ENCODE measurements around the gene SNX25.
"Not testable (repeated sequence)": the region's sequence is repeated elsewhere in the genome, so short reads cannot be mapped to it uniquely, and the experiment has no call there.

The SNX25 gene

GRCh38 chr4:185304541-185304940 lies 95.1 kb downstream of the SNX25 start:
- DNase-seq (ENCODE audit: low read depth in 2 of 2): no peak

DNA sequence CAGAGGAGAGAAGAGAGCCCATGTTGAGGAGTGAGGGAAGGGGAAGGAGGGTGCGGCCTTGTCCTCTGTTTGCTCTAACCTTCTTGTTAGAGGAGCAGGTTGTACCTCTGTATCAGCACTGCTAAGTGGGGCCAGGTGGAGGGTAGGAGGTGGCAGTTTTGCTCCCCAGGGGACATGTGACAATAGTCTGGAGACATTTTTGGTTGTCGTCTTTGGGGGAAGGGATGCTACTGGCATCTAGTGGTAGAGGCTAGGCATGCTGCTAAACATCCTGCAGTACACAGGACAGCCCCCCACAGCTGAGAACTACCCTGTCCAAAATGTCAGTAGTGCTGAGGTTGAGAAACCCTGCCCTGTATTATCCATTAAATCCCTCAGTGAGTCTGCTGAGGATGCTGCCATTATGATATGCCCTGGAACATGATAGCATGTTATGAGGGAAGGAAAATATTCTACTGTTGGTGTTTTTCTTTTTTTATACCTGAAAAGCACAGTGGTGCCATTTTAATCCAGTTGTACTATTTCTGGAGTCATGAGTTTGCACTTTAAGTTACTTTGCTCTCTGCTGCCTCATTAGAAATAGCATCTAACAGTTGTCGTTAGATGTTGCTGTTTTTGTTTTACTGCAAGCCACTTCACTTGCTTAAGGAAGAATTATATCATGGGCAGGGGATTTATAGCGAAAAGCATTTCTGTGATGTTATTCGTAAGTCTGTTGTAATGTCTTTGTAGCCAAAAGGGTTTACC lies 95.7 kb downstream of the SNX25 start:
- DNase-seq (ENCODE audit: low read depth in 2 of 2): no peak

DNA sequence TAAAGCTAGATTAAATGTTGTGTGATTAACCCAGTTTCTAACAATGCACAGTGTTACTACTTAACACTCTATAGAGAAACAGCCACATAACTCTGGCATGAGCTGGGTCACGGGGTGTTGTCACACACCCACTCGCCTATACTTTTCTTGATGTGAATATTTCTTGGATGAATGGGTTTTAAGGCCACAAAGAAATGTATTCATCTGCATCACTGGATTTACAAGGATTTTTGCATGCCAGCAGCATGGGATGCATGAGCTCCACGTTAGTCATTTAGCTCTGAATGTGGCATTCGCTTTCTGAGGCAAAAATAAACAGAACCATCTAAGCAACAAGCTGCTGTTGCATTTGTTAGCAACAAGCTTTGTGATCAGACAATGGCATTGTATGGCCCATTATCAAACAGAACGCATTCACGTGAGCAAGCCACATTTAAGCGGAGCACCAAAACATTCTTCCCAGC lies 96.6 kb downstream of the SNX25 start:
- DNase-seq (ENCODE audit: low read depth in 2 of 2): peak; percentile 74 to 80

- no peak for DNase-seq (ENCODE audit: low read depth in 2 of 2)
Observed at GRCh38 chr4:185307136-185307950, 97.9 kb downstream of the SNX25 start.

DNA sequence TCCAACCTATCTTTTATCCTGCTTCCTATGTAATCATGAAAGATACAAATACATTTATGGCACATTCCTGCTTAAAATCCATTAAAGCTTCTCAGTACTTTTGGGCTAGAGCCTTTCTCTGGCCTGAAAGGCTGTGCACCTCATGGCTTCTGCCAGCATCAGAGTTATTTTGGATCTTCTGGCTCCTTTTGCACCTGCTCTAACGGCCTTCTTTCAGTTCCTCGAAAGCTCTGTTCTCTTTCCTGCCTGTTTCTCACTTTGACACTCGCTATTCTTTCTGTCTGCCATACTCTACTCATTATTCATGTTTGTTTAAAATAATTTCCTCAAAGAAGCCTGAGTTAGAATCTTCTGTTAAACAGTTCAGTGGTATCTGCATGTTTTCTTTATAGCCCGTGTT lies 100.4 kb downstream of the SNX25 start:
- DNase-seq (ENCODE audit: low read depth in 2 of 2): no peak

GRCh38 chr4:185311113-185311888 lies 101.9 kb downstream of the SNX25 start:
- DNase-seq (ENCODE audit: low read depth in 2 of 2): no peak

GRCh38 chr4:185312699-185313098 lies 103.3 kb downstream of the SNX25 start:
- no peak for DNase-seq (ENCODE audit: low read depth in 2 of 2)

- DNase-seq (ENCODE audit: low read depth in 2 of 2): not testable (repeated sequence)
Observed at GRCh38 chr4:185317462-185317861, 108.1 kb downstream of the SNX25 start.

DNA sequence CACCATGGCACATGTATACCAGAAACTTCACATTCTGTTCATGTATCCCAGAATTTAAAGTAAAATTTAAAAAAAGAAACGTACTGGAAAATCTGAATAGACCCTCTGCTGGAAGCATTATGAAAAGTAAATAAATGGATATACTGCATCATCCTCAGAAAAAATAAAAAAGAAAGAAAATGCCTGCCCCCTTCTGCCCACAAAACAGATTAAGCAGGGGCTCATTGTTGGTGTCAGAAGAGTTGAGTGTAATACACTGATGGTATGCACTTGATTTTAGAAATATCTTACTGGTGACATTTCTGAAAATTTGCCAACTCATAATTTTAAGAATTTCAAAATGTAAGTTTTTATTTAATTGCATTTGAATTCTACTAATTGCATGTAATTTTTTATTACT lies 108.5 kb downstream of the SNX25 start:
- DNase-seq (ENCODE audit: low read depth in 2 of 2): no peak

GRCh38 chr4:185318679-185319078 lies 109.3 kb downstream of the SNX25 start:
- DNase-seq (ENCODE audit: low read depth in 2 of 2): no peak

DNA sequence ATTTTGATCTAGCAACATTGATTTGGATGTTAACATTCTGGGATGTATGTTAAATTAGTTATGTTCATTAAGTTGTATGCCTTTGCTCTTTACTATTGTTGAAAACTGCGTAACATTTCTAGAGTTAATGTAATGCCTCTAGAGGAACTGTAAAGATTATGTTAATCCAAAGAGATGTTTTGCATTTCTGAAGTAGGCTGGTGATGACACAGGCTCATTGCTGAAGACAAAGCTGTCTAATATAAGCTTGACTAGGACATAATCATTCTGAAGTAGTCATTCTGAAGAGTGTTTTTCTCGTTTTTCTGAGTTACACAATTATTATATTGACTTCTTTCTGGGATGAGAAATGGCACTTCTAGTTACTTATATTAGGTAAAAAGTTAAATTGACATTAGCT lies 113.4 kb downstream of the SNX25 start:
- no peak for DNase-seq (ENCODE audit: low read depth in 2 of 2)

- no peak for DNase-seq (ENCODE audit: low read depth in 2 of 2)
Observed at GRCh38 chr4:185323606-185324005, 114.2 kb downstream of the SNX25 start.

DNA sequence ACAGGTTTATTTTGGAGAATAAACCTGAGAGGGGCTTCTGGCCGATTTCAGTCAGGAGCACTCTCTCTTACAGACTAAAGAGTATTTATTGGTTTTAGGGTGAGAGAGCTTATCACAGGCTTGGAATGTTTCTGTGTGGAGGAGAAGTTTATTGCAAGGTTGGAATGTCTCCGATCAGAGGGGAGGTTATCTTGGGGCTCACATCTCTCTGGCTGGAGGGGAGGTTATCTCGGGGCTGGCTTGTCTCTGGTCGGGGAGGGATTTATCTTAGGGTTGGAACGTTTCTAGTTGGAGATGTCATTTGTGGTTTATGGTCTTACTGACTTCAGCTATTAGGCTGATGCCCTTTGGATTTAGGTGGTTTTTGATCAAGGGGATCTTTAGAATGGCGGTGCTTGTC lies 115.0 kb downstream of the SNX25 start:
- DNase-seq (ENCODE audit: low read depth in 2 of 2): not testable (repeated sequence)

- not testable (repeated sequence) for DNase-seq (ENCODE audit: low read depth in 2 of 2)
Observed at GRCh38 chr4:185325721-185326120, 116.3 kb downstream of the SNX25 start.

- DNase-seq (ENCODE audit: low read depth in 2 of 2): no peak
Observed at GRCh38 chr4:185328586-185328985, 119.2 kb downstream of the SNX25 start.

GRCh38 chr4:185329879-185330510 lies 120.6 kb downstream of the SNX25 start:
- not testable (repeated sequence) for DNase-seq (ENCODE audit: low read depth in 2 of 2)

- DNase-seq (ENCODE audit: low read depth in 2 of 2): no peak
Observed at GRCh38 chr4:185332575-185333464, 123.4 kb downstream of the SNX25 start.

DNA sequence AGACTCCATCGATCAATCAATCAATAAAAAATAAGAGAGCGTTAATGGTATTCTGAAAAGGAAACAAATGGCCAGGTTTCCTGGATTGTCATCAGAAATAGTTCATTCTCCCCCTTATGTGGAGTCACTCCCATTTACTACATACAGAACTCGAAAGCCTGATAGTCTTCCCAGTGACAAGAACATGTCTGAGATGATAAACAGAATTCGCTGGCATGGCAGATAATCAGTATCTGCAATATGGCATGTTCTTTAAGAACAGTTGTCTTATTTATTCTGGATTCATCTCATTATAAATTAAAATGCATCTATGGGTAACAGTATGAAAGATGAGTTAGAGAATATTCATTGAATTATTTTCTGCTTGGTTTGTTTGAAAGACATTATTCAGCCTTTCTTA lies 124.9 kb downstream of the SNX25 start:
- no peak for DNase-seq (ENCODE audit: low read depth in 2 of 2)

DNA sequence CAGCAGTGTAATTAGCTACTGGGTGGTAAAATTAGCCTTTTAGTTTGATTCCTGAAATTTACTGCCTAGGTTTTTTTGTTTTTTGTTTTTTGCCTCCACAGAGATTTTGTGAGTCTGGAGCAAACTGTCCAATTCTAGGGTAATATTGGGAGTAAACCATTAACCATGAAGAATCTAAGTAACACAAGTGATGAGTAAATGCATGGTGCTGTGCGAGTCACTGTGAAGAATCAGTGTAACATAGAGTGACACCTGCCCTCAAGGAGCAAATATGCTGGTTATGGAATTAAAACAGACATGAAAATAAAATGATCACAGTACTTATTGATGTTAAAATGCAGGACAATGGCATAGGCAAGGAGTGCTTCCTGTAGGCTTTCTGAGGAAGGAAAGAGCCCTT lies 126.2 kb downstream of the SNX25 start:
- DNase-seq (ENCODE audit: low read depth in 2 of 2): no peak

- DNase-seq (ENCODE audit: low read depth in 2 of 2): no peak
Observed at GRCh38 chr4:185339941-185340340, 130.5 kb downstream of the SNX25 start.

DNA sequence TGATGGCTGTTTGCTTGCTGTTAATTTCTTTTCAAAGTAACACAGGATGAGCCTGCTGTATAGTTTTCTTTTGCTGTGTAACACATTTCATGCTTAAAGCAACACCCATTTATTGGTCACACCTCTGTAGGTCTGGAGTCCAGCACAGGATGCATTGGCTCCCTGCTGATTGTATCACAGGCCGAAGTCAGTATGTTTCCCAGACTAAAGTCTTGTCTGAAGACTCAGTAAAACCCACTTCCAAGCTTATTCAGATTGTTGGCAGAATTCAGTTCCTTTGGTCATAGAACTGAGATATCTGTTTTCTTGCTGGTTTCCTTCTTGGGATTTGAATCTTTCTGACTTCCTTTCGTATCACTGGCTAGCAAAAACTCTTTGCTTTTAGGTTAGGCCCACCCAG lies 132.0 kb downstream of the SNX25 start:
- no peak for DNase-seq (ENCODE audit: low read depth in 2 of 2)

Data from fibroblast of skin of left quadriceps (primary cell).